ENCODE measurements around the gene KIRREL3.

DNA sequence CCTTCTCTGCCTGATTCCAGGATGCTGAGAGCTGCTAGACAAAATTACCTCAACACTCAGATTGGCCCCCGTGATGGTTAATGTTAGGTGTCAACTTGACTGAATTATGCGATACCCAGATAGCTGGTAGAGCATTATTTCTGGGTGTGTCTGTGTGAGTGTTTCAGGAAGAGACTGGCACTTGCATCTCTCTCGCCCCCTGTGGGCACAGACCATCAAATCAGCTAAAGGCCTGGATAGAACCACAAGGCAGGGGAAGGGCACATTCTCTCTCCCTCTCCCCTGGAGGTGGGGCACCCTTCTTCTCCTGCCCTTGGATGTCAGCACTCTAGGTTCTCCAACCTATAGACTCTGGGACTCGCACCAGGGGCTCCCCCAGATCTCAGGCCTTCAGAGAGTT, 79.7 kb downstream of the KIRREL3 start:
- TF ChIP-seq, protein P1, sequence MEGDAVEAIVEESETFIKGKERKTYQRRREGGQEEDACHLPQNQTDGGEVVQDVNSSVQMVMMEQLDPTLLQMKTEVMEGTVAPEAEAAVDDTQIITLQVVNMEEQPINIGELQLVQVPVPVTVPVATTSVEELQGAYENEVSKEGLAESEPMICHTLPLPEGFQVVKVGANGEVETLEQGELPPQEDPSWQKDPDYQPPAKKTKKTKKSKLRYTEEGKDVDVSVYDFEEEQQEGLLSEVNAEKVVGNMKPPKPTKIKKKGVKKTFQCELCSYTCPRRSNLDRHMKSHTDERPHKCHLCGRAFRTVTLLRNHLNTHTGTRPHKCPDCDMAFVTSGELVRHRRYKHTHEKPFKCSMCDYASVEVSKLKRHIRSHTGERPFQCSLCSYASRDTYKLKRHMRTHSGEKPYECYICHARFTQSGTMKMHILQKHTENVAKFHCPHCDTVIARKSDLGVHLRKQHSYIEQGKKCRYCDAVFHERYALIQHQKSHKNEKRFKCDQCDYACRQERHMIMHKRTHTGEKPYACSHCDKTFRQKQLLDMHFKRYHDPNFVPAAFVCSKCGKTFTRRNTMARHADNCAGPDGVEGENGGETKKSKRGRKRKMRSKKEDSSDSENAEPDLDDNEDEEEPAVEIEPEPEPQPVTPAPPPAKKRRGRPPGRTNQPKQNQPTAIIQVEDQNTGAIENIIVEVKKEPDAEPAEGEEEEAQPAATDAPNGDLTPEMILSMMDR (conservative IDR thresholded peaks at IDR 0.05) = no peak
- TF ChIP-seq EZH2 (IDR thresholded peaks at IDR 0.05; ENCODE audit: low read depth) = no peak
